Colonic mucosa (tissue), 4 donors: ENCODE results near the gene ST6GALNAC1. TPM values are rescaled to one million over a fixed set of nuclear protein-coding genes. Genes with fewer than 3 reads are reported as not detected.

Experiments
- DNase-seq: peaks from one replicate; pipeline ENCODE4 v3.0.0-alpha.2; 2020
- H3K27ac ChIP-seq: fragments of 200-600 bp; one replicate; pipeline ENCODE4 v1.8.0; 2021
- H3K27me3 ChIP-seq: fragments of 200-600 bp; one replicate; pipeline ENCODE4 v1.8.0; 2021
- H3K36me3 ChIP-seq: fragments of 200-600 bp; one replicate; pipeline ENCODE4 v1.8.0; 2021
- H3K4me1 ChIP-seq: fragments of 200-600 bp; one replicate; pipeline ENCODE4 v1.8.0; 2021; ENCODE audit warnings: mild to moderate bottlenecking
- H3K4me3 ChIP-seq: fragments of 200-600 bp; one replicate; pipeline ENCODE4 v1.8.0; 2021
- H3K9ac ChIP-seq, 2 donors: one replicate each; pipeline ENCODE4 v1.7.0; 2013; ENCODE audit warnings: control low read depth in 2 of 2, low read depth in 2 of 2, low read length in 2 of 2
- H3K9me3 ChIP-seq: fragments of 200-600 bp; one replicate; pipeline ENCODE4 v1.8.0; 2021
- CTCF ChIP-seq: fragments of 200-600 bp; IDR thresholded peaks from one replicate; pipeline ENCODE4 v1.8.0; 2022; ENCODE audit warnings: antibody characterized with exemption, mild to moderate bottlenecking
- intact Hi-C: fragments of 100-400 bp; cut with DNase I; formaldehyde crosslinking; loops from one replicate; pipeline ENCODE4 v1.14.1; 2022
- total RNA-seq, 2 donors: library from RNA; stranded (reverse); fragmentation: NEBNext Ultra II Directional in 1 of 2; extraction: Animal tissue kit (Norgen Biotek cat#: 25700) in 1 of 2; gene quantifications; one replicate each; pipeline ENCODE4 v1.2.1, GENCODE V29; 2021
- donor health status: healthy.
- donor health status: DM: no; HTN: no; CAD: no.
- donor health status: DM: no; HTN: no; CAD: no.

The ST6GALNAC1 gene
- total RNA-seq, 2 donors from 2014 or later, result 311 to 465 TPM

- H3K9me3 ChIP-seq, result no peaks in the 10 kb centered on the region
- H3K9ac ChIP-seq, result peak overlapping the region in 1 of 2 donors; percentile 38
- intact Hi-C loops, result no loop called here
- peak; percentile 67 for DNase-seq
- no peak overlapping the region for H3K4me3 ChIP-seq
- H3K36me3 ChIP-seq, result no peaks in the 10 kb centered on the region
- TF ChIP-seq CTCF, result no peak
- no peaks in the 10 kb centered on the region for H3K27me3 ChIP-seq
- peaks cover 7% of the 10 kb centered on the region for H3K4me1 ChIP-seq
- H3K27ac ChIP-seq, result peak overlapping the region; percentile 64
Measured at GRCh38 chr17:76658242-76658662, 14.7 kb upstream of the ST6GALNAC1 start.

GRCh38 chr17:76657505-76658241 lies 14.1 kb upstream of the ST6GALNAC1 start:
- DNase-seq, result no peak
- Histone ChIP-seq H3K9ac (peak overlapping the region in 1 of 2 donors; percentile 38), H3K36me3 (no peaks in the 10 kb centered on the region), H3K4me1 (peaks cover 7% of the 10 kb centered on the region), H3K9me3 (no peaks in the 10 kb centered on the region), H3K4me3 (no peak overlapping the region), H3K27me3 (no peaks in the 10 kb centered on the region), H3K27ac (peak overlapping the region; percentile 64)
- intact Hi-C loops, result no loop called here
- TF ChIP-seq CTCF, result no peak

- Histone ChIP-seq H3K27me3 (no peaks in the 10 kb centered on the region), H3K9me3 (no peaks in the 10 kb centered on the region), H3K4me3 (no peak overlapping the region), H3K36me3 (no peaks in the 10 kb centered on the region), H3K4me1 (peaks cover 7% of the 10 kb centered on the region), H3K27ac (no peak overlapping the region), H3K9ac (no peak overlapping the region)
- no peak for TF ChIP-seq CTCF
- no peak for DNase-seq
- intact Hi-C loops, result no loop called here
Measured at GRCh38 chr17:76654408-76654807, 10.9 kb upstream of the ST6GALNAC1 start.

GRCh38 chr17:76650504-76650903 lies 6.9 kb upstream of the ST6GALNAC1 start:
- no peak for TF ChIP-seq CTCF
- H3K9me3 ChIP-seq, result no peaks in the 10 kb centered on the region
- no peak for DNase-seq

GRCh38 chr17:76646712-76647111 lies 3.2 kb upstream of the ST6GALNAC1 start:
- Histone ChIP-seq H3K4me3 (peak overlapping the region; percentile 8), H3K36me3 (no peaks in the 10 kb centered on the region), H3K9me3 (no peaks in the 10 kb centered on the region), H3K9ac (no peak overlapping the region), H3K27ac (peak overlapping the region; percentile 85), H3K27me3 (no peaks in the 10 kb centered on the region), H3K4me1 (no peaks in the 10 kb centered on the region)
- no peak for DNase-seq
- intact Hi-C loops, result no loop called here
- TF ChIP-seq CTCF, result no peak

More at GRCh38 chr17:76650504-76650903, 6.9 kb upstream of the ST6GALNAC1 start:
- Histone ChIP-seq H3K9ac (no peak overlapping the region), H3K36me3 (no peaks in the 10 kb centered on the region), H3K4me3 (no peak overlapping the region), H3K27ac (no peak overlapping the region), H3K4me1 (no peaks in the 10 kb centered on the region), H3K27me3 (no peaks in the 10 kb centered on the region)
- intact Hi-C loops, result no loop called here
